HG03439 (cell line): ENCODE measurements around the gene PRDM5.

Experiments
- ATAC-seq: cut with Tn5 transposase; IDR thresholded peaks from one replicate; pipeline ENCODE4 v1.9.1; 2021; ENCODE audit warnings: mild to moderate bottlenecking, moderate library complexity; ENCODE audit not compliant: unreplicated experiment

PRDM5 gene

DNA sequence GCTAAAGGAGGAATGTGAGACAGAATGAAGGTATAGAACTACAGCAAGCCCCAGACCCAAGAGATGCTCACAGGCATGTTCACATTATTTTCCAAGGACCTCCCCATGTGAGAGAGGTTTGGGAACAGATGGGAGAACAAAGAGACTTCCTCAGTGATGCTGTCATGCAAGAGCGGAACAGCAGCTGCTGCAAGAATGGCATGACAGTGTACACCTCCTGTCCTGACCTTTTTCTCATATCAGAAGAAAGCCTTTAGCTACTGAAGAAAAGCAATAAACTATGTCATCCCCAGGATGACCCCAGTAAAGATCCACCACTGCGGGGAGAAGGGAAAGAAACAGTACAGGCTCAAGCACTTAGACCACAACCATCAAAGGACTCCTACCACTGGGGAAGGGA lies 7.2 kb downstream of the PRDM5 start:
- ATAC-seq, result no peak

DNA sequence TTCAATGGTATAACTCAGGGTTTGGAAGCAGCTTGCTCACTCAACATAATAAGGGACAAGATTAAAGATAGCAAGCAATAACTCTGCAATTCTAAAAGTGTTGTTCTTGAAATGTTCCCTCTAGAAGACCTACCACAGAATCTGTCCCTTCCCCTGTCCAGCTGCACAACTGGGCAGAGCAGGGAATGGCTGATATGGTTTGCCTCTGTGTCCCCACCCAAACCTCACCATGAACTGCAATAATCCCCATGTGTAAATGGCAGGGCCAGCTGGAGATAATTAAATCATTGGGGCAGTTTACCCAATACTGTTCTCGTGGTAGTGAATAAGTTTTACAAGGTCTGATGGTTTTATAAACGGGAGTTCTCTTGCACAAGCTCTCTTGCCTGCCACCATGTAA lies 19.1 kb downstream of the PRDM5 start:
- no peak for ATAC-seq

- no peak for ATAC-seq
Measured at GRCh38 chr4:120902925-120903324, 19.6 kb downstream of the PRDM5 start.

DNA sequence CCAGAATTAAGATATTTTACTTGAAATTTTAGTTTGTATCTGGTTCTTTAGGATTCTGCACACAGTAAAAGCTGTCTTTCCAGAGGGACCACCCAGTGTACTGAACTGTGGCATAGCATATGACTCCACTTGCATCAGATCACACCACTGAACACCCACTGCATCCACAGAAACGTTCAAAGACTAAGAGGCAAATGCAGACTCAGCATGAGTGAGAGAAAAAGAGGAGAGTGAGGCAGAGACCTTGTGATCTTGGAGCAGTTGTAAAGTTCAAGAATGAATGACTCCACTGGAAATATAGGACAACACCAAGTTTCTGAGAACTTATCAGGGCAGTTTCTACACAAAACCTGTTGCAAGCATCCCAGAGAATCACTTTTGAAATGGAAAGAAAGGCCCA lies 20.8 kb downstream of the PRDM5 start:
- ATAC-seq, result no peak

DNA sequence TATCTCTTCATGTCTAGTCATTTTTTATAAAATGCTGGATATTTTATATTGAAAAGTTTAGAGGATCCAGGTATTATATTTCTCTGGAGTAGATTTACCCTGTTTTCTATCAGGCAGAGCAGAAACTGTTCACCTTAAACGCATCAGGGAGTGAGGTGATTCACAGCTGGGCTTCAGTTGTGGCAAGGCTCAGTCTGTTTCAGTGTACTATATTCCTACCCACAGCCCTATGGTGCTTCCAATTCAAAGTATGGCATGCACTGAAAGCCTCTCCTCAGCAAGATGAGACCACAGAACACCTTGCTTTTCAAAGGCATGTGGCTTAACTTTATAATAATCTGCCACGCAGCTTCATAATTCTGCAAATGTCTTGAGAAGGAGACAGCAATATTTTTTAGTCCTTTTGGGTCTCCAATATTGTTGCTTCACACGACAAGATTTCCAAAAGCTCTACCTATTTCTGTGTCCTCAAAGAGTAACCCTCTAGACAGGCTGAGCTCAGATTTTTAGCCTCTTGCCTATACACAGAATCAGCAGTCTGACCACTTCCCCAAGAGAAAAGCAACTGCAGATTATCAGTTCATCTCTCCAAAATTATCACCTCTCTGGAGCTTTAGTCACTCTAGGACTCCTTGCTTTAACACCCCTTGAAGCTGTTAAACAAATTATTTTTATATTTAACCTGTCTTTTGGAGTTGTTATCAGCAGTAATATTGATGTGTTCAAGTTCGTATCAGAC lies 24.4 kb downstream of the PRDM5 start:
- no peak for ATAC-seq

DNA sequence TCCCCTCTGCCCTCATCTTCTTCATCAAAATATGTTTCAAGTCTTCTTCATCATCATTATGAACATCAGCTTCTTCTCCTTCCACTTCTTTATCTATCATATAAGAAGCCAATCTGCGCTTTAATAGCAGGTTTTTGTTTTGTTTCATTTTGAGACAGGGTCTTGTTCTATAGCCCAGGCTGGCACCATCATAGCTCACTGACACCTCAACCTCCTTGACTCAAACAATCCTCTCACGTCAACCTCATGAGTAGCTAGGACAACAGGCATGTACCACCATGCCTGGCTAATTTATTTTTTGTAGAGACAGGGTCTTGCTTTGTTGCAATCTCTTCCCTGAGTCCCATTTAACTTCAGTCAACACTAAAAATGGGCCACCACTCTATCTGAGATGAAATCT lies 27.0 kb downstream of the PRDM5 start:
- ATAC-seq, result no peak

DNA sequence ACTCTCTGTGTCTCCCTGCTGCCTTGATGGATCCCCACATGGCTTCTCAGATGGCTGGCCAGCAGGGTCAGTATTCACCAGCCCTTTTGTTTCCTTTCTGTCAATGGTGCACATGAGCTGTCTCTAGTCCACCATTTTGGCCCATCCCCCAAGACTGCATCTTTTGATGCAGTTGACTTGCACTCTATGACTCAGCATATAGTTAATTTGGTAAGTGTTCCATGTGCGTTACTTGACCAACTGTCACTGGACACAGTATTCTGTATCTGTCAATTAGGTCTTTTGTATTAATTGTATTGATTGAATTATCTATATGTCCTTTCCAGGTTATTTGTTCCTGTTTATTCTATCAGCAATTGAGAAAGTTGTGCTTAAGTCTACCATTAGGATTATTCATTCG lies 29.2 kb downstream of the PRDM5 start:
- ATAC-seq, result no peak

- no peak for ATAC-seq
Measured at GRCh38 chr4:120886191-120886590, 36.3 kb downstream of the PRDM5 start.

- ATAC-seq, result no peak
Measured at GRCh38 chr4:120881846-120882245, 40.7 kb downstream of the PRDM5 start.

- ATAC-seq, result no peak
Measured at GRCh38 chr4:120881351-120881750, 41.2 kb downstream of the PRDM5 start.

- no peak for ATAC-seq
Measured at GRCh38 chr4:120877021-120877420, 45.5 kb downstream of the PRDM5 start.

DNA sequence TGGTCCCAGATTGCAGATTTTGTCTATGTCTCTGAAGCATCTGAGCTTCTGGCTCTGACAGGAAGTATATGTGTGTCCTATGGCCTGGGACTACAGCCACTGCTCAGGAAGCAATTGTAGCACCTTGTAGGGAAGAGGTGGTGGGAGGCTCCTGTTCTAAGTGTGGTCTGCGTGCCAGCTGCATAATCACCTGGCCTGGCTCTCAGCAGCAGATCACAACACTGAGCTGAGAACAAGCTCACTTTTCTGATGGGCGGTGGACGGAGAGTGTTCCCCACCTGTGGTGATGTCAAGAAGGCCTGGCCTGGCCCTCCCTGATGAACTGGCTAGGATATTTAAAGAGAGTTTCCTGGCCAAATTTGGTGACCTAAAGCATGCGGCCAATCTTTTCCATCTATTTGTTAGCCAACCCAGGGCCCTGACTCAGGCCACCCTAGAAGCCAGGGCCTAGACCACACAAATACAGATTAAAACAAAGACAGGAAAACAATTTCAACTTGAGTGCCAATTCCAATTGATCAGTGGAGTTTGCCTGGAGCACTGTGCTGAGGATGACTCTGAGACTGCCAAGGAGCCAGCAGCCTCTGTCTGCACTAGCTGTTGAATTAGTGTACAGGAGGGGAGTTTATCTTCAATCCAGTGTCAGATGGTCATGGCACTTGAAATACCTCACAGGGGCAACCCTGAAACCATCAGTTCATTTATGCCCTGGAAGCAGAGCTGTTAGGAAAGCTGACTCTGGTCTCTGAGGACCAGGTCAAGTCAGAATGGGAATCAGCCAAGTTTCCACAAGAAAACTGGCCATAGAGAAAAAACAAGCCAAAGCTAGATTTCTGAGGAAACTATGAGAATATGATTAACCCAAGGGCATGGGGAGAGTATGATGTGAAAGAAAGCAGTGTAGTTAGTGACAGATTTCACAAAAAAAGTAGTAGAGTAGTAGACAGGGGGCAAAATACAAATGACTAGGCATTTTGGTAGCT lies 47.4 kb downstream of the PRDM5 start:
- no peak for ATAC-seq

- no peak for ATAC-seq
Measured at GRCh38 chr4:120873554-120873953, 49.0 kb downstream of the PRDM5 start.

DNA sequence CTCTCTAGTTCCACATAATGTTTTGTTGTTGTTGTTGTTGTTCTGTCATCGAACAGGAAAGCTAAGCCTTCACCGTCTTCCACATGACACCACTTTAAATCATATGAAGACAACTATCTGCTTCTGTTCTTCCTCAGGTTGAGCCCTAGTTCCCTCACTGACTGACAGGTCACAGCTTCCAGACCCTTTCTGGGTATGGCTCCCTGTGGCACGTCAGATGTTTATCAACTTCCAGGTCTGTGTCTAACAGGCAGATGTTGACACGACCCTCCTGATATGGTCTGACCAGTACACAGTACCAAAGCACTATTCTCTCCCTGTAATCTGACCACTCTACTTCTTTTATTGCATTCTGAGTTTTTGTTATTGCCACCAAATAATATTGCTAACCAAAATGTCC lies 51.4 kb downstream of the PRDM5 start:
- no peak for ATAC-seq

DNA sequence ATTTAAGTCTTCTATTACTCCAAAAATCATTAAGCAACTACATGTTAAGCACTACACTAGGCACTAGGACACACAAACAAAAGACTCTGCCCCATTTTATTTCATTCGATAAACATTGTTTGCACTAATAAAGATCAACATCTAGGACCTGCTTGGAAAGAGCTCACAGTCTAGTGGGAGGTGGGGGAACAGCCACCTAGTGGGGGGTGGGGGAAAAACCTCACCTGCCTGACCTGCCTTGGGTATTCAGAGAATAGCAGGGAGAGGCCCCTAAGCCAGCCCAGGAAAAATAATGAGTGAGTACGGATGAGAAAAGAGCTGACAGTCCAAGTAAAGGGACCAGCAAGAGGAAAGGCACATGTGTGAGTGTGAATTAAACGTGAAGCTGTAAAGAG lies 52.2 kb downstream of the PRDM5 start:
- no peak for ATAC-seq

DNA sequence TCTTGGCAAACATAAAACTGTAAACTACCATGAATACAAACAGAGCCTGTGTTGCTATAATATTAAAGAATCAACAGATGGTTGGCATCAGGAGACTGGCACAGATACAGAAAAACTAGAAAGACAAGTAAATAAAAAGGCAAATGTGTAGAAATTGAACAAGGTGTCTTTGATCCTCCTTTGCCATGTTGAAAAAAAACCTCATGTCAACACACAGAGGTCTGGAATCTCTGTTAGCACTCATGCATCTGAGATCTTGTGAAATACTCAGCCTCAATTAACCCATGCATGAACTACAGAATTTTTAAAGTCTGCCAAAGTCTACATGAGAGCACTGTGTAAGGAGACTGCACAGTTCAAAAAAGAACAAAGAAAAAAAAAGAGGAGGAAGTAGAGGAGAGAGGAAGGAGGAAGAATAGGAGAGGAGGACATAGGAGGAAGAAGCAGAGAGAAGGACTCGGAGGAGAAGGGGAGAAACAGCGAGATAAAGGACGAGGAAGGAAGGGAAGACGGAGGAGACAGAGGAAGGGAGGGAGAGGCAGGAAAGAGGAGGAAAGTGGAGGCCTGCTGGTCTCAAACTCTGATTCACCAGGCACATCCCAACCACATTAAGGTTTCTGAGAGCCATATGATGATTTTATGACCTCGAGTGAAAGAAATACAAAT lies 52.8 kb downstream of the PRDM5 start:
- ATAC-seq, result no peak

GRCh38 chr4:120867506-120867905 lies 55.0 kb downstream of the PRDM5 start:
- no peak for ATAC-seq

DNA sequence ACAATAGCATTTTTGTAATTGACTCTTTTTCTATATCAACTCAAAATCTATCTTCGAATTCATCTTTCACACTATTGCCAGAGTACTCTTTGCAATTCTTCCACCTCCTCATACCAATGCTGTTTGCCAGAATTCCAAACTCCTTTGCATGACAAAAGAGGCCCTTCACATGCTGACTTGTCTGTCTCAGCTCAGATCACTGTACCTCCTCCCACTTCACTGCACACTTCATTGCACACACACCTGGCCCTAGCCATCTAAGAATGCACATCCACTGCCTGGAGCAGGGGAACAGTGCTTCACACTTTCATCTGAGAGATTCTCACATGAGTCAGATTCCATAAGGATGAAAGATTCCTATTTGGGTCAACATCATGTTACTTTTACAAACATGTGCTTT lies 56.5 kb downstream of the PRDM5 start:
- ATAC-seq, result no peak

DNA sequence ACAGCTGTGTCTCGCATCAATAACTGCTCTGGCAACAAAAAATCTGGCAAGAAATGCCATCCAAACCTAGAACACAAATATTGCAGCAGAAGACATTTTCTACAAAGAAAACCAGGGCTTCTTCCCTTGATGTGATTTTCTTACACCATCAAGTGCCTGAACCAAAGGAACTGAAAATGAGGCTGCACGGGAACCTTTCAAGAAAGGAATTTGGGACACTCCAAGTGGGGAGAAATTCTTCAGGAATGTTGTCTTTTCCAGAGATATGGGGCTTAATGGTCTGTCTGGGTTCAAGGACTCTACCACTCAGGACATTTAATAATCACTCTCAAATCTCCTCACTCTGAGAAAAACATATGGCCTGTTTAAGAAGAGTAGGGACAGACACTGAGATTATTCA lies 57.6 kb downstream of the PRDM5 start:
- no peak for ATAC-seq

DNA sequence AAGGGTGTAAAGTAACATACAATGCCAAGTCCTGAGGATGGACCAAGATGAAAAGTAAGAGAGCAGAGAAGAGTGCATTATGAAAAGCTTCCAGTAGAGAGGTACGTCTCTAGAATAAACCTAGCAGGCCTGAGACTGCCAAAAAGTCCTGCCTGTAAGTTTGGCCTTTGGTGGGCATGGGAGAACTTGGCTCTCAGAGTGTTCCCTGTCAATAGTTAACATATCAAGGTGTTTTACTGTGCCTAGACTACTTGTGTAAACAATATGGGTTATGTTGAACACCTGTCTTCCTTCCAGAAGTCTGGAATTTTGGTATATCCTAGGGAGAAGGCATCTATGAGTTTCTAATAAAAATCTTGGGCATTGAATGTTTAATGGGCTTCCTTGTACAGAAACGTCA lies 60.1 kb downstream of the PRDM5 start:
- no peak for ATAC-seq

GRCh38 chr4:120861852-120862251 lies 60.7 kb downstream of the PRDM5 start:
- ATAC-seq, result no peak

DNA sequence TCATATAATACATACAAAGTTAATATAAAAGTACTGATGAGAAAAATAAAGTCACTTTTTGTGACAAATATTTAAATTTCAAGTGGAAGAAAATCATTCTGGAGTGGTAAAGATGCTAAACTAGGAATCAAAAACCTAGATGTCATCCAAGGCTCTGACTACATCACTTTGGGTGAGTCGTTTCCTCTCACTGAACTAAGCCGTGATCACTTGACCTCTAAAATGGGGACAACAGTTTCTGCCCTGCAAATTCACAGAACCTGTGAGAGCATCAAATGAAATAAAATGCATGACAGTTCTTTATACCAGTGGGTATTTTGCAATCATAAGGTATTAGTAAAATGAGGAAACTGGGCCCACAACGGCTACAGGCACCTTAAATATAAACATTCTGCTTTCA lies 63.8 kb downstream of the PRDM5 start:
- ATAC-seq, result no peak
